Stimulated activated CD8-positive, alpha-beta memory T cell treated with anti-CD3 and anti-CD28 coated beads, Interleukin-7, amount 100 ng/mL, for 24 hours (primary cell): ENCODE data around the gene ACSL3.
"Not testable (repeated sequence)": the region's sequence is repeated elsewhere in the genome, so short reads cannot be mapped to it uniquely, and the experiment has no call there.

Source experiments
- DNase-seq: peaks from one replicate; pipeline ENCODE4 v3.0.0-alpha.2; 2020; ENCODE audit warnings: low read depth

The ACSL3 gene

GRCh38 chr2:222976521-222977061, 115.8 kb downstream of the ACSL3 start:
- DNase-seq: no peak

- no peak for DNase-seq
Observed at GRCh38 chr2:222977121-222977520, 116.3 kb downstream of the ACSL3 start.

- no peak for DNase-seq
Observed at GRCh38 chr2:222978850-222979249, 118.0 kb downstream of the ACSL3 start.

- DNase-seq: no peak
Observed at GRCh38 chr2:222979484-222979883, 118.6 kb downstream of the ACSL3 start.

GRCh38 chr2:222982010-222982908, 121.4 kb downstream of the ACSL3 start:
- no peak for DNase-seq

GRCh38 chr2:222982909-222983265, 122.1 kb downstream of the ACSL3 start:
- no peak for DNase-seq

- DNase-seq: no peak
Observed at GRCh38 chr2:222984908-222985307, 124.1 kb downstream of the ACSL3 start.

- DNase-seq: no peak
Observed at GRCh38 chr2:222989431-222989830, 128.6 kb downstream of the ACSL3 start.

- DNase-seq: not testable (repeated sequence)
Observed at GRCh38 chr2:222990206-222990605, 129.4 kb downstream of the ACSL3 start.

- DNase-seq: no peak
Observed at GRCh38 chr2:222992137-222992536, 131.3 kb downstream of the ACSL3 start.
